ENCODE results near the gene SIPA1L3. TPM values are rescaled to one million over a fixed set of nuclear protein-coding genes. Genes with fewer than 3 reads are reported as not detected.

The SIPA1L3 gene
- total RNA-seq, 1 experiment from 2014 or later, result 125 TPM

DNA sequence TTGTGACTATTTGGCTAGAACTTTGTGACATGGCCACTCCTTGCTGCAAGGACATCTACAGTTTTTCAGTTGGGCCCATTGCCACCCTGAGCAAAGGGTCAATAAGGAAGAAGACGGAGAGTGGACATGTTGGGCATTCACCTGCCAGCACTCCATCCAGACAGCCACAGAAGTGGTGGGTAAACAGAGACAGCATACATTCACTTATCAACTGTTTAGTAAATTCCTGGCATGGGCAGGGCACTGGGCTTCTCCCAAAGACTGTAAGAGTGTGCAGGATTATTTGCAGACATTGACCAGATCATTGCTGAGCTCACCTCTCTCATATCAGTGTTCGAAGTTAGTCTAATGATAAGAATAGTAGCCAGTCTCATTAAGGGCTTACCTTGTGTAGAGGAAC lies 29.2 kb downstream of the SIPA1L3 start:
- Histone ChIP-seq H3K9me3 (peaks cover 14% of the 10 kb centered on the region), H3K36me3 (ENCODE audit: control insufficient read depth, insufficient read depth, low read length) (peaks cover 5% of the 10 kb centered on the region), H3K4me1 (peaks cover 69% of the 10 kb centered on the region), H3K27me3 (replicated peaks; ENCODE audit: control insufficient read depth, insufficient read depth, low read length) (no peaks in the 10 kb centered on the region), H3K4me3 (ENCODE audit: low read depth, low read length) (no peak overlapping the region)
- peak; percentile 44 to 66 for DNase-seq
- TF ChIP-seq, protein P1, sequence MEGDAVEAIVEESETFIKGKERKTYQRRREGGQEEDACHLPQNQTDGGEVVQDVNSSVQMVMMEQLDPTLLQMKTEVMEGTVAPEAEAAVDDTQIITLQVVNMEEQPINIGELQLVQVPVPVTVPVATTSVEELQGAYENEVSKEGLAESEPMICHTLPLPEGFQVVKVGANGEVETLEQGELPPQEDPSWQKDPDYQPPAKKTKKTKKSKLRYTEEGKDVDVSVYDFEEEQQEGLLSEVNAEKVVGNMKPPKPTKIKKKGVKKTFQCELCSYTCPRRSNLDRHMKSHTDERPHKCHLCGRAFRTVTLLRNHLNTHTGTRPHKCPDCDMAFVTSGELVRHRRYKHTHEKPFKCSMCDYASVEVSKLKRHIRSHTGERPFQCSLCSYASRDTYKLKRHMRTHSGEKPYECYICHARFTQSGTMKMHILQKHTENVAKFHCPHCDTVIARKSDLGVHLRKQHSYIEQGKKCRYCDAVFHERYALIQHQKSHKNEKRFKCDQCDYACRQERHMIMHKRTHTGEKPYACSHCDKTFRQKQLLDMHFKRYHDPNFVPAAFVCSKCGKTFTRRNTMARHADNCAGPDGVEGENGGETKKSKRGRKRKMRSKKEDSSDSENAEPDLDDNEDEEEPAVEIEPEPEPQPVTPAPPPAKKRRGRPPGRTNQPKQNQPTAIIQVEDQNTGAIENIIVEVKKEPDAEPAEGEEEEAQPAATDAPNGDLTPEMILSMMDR (IDR thresholded peaks at IDR 0.05; ENCODE audit: insufficient read depth in 1 of 2, low read depth in 1 of 2, low read length in 1 of 2, severe bottlenecking in 1 of 2, unreplicated experiment in 1 of 2), result no peak
- H3K4me3 Mint-ChIP-seq (ENCODE audit: unreplicated experiment), result no peak overlapping the region
- H3K4me1 Mint-ChIP-seq (ENCODE audit: low read depth, unreplicated experiment), result peaks cover 49% of the 10 kb centered on the region
- ChIA-PET CTCF (no interaction called here), POLR2A (no interaction called here)
- intact Hi-C loops (cut with micrococcal nuclease; ENCODE audit: unreplicated experiment), result no loop called here
- no peaks in the 10 kb centered on the region for H3K27me3 Mint-ChIP-seq (ENCODE audit: insufficient read depth, unreplicated experiment)
- H3K36me3 Mint-ChIP-seq (ENCODE audit: insufficient read depth, unreplicated experiment), result peaks cover 89% of the 10 kb centered on the region
- no TSS peak for BruUV-seq (replicated peaks)
- peak overlapping the region; percentile 97 for H3K27ac Mint-ChIP-seq (ENCODE audit: unreplicated experiment)
- H3K9me3 Mint-ChIP-seq (ENCODE audit: unreplicated experiment), result peaks cover 9% of the 10 kb centered on the region

DNA sequence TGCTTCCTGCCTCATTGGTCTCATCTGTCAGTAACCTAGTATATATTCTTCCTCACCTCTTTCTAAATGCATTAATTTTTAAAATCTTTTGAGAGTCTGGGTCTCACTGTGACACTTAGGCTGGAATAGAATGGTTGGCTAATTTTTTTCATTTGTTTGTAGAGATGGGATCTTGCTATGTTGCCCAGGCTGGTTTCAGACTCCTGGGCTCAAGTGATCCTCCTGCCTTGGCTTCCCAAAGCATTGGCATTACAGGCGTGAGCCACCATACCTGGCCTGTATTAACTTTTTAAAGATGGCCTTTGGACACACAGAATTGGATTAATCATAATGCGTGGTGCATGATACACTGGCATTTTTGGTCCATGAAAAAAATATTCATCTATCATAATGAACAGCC lies 29.9 kb downstream of the SIPA1L3 start:
- H3K4me3 ChIP-seq (ENCODE audit: low read depth, low read length), result no peak overlapping the region
- H3K9me3 ChIP-seq, result peaks cover 14% of the 10 kb centered on the region
- intact Hi-C loops (cut with micrococcal nuclease; ENCODE audit: unreplicated experiment), result no loop called here
- H3K9me3 Mint-ChIP-seq (ENCODE audit: unreplicated experiment), result peaks cover 9% of the 10 kb centered on the region
- peaks cover 5% of the 10 kb centered on the region for H3K36me3 ChIP-seq (ENCODE audit: control insufficient read depth, insufficient read depth, low read length)
- H3K4me1 Mint-ChIP-seq (ENCODE audit: low read depth, unreplicated experiment), result peaks cover 56% of the 10 kb centered on the region
- H3K4me3 Mint-ChIP-seq (ENCODE audit: unreplicated experiment), result no peak overlapping the region
- BruUV-seq (replicated peaks), result no TSS peak
- POLR2A ChIA-PET, result no interaction called here
- H3K27me3 Mint-ChIP-seq (ENCODE audit: insufficient read depth, unreplicated experiment), result no peaks in the 10 kb centered on the region
- DNase-seq, result peak in 1 of 2 experiments; percentile 3
- peaks cover 96% of the 10 kb centered on the region for H3K36me3 Mint-ChIP-seq (ENCODE audit: insufficient read depth, unreplicated experiment)
- peak overlapping the region; percentile 97 for H3K27ac Mint-ChIP-seq (ENCODE audit: unreplicated experiment)
- H3K4me1 ChIP-seq, result peaks cover 64% of the 10 kb centered on the region
- TF ChIP-seq, protein P1 (IDR thresholded peaks at IDR 0.05; ENCODE audit: insufficient read depth in 1 of 2, low read depth in 1 of 2, low read length in 1 of 2, severe bottlenecking in 1 of 2, unreplicated experiment in 1 of 2), result no peak
- H3K27me3 ChIP-seq (replicated peaks; ENCODE audit: control insufficient read depth, insufficient read depth, low read length), result no peaks in the 10 kb centered on the region
- CTCF ChIA-PET, result no interaction called here

DNA sequence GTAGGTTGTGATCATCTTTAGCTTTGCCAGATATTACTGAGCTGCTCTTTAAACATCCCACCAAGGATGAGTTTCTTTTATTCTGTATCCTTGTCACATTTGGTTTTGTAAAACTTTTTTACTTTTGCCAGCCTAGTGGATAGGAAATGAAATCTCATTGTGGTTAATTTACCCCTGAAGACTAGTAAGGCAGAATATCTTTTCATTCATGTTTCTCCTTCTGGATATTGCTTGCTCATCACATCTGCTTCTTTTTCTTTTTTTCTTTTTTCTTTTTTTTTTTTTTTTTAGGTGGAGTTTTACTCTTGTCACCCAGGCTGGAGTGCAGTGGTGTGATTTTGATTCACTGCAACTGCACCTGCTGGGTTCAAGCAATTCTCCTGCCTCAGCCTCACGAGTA lies 31.3 kb downstream of the SIPA1L3 start:
- Mint-ChIP-seq H3K4me3 (ENCODE audit: unreplicated experiment) (no peak overlapping the region), H3K27ac (ENCODE audit: unreplicated experiment) (peak overlapping the region; percentile 94), H3K27me3 (ENCODE audit: insufficient read depth, unreplicated experiment) (no peaks in the 10 kb centered on the region), H3K4me1 (ENCODE audit: low read depth, unreplicated experiment) (peaks cover 71% of the 10 kb centered on the region), H3K9me3 (ENCODE audit: unreplicated experiment) (peaks cover 9% of the 10 kb centered on the region), H3K36me3 (ENCODE audit: insufficient read depth, unreplicated experiment) (peaks cover 97% of the 10 kb centered on the region)
- TF ChIP-seq, protein P1 (IDR thresholded peaks at IDR 0.05; ENCODE audit: insufficient read depth in 1 of 2, low read depth in 1 of 2, low read length in 1 of 2, severe bottlenecking in 1 of 2, unreplicated experiment in 1 of 2), result no peak
- H3K4me1 ChIP-seq, result peaks cover 71% of the 10 kb centered on the region
- H3K36me3 ChIP-seq (ENCODE audit: control insufficient read depth, insufficient read depth, low read length), result peaks cover 5% of the 10 kb centered on the region
- no peak overlapping the region for H3K4me3 ChIP-seq (ENCODE audit: low read depth, low read length)
- intact Hi-C loops (cut with micrococcal nuclease; ENCODE audit: unreplicated experiment), result no loop called here
- no peaks in the 10 kb centered on the region for H3K27me3 ChIP-seq (replicated peaks; ENCODE audit: control insufficient read depth, insufficient read depth, low read length)
- ChIA-PET CTCF (no interaction called here), POLR2A (no interaction called here)
- BruUV-seq (replicated peaks), result no TSS peak
- peaks cover 14% of the 10 kb centered on the region for H3K9me3 ChIP-seq
- DNase-seq, result no peak
